Endothelial cell of umbilical vein (primary cell): ENCODE results near the gene FBXO38. TPM values are rescaled to one million over a fixed set of nuclear protein-coding genes. Genes with fewer than 3 reads are reported as not detected.

Experiments
- BruUV-seq: library from RNA; stranded (reverse); fragments of 400-500 nt; replicated peaks from 2 replicates; lab custom pipeline; 2021; lab: Mats Ljungman, UMichigan
- CTCF ChIA-PET: fragments of 300-600, 350-600 bp; sonication (Branson Sonifier 250); formaldehyde crosslinking; loops from one replicate; lab custom pipeline; 2021; ENCODE audit warnings: antibody characterized with exemption, inconsistent platforms; lab: Charles Lee
- POLR2A ChIA-PET: fragments of 300-600, 350-600 bp; sonication (Branson Sonifier 250); formaldehyde crosslinking; loops from one replicate; lab custom pipeline; 2021; ENCODE audit warnings: antibody characterized with exemption, inconsistent platforms; lab: Charles Lee
- DNase-seq: peaks from one replicate; pipeline ENCODE4 v3.0.0-alpha.2; 2011; ENCODE audit warnings: low read depth, low spot score
- FAIRE-seq: peaks from 2 replicates; lab custom pipeline; 2011; peaks lifted over from hg19 to GRCh38; lab: Jason Lieb, UNC
- H2AFZ ChIP-seq: 2 replicates; pipeline ENCODE4 v1.6.0; 2012; ENCODE audit warnings: low read depth, low read length, control low read depth, inconsistent platforms
- H3K27ac ChIP-seq: 2 replicates; pipeline ENCODE4 v1.5.1; 2011; ENCODE audit warnings: low read depth, mild to moderate bottlenecking, control low read depth, low read length, moderate library complexity; ENCODE audit not compliant: insufficient read depth
- H3K27me3 ChIP-seq, 2 experiments: 2 replicates each; pipeline versions ENCODE4 v1.6.0 to v1.6.1; 2011; ENCODE audit warnings: low read length in 2 of 2, mixed read lengths in 1 of 2; ENCODE audit not compliant: control insufficient read depth in 2 of 2, insufficient read depth in 2 of 2
- H3K36me3 ChIP-seq, 2 experiments: 2 replicates in 1 of 2; 3 replicates in 1 of 2; pipeline ENCODE4 v1.5.1; 2011; ENCODE audit warnings: low read length in 2 of 2, mild to moderate bottlenecking in 1 of 2, moderate library complexity in 1 of 2; ENCODE audit not compliant: control insufficient read depth in 2 of 2, insufficient read depth in 2 of 2; ENCODE audit errors: extremely low read depth in 1 of 2
- H3K4me1 ChIP-seq: 3 replicates; pipeline ENCODE4 v1.5.1; 2011; ENCODE audit warnings: mild to moderate bottlenecking, low read length; ENCODE audit not compliant: control insufficient read depth, insufficient read depth; ENCODE audit errors: extremely low read depth
- H3K4me2 ChIP-seq: 2 replicates; pipeline ENCODE4 v1.6.1; 2011; ENCODE audit warnings: low read length, control low read depth, mixed read lengths; ENCODE audit not compliant: insufficient read depth
- H3K4me3 ChIP-seq, 3 experiments: fragments of 200-600 bp in 1 of 3; sonication (generic), shearing (Covaris generic) in 1 of 3; replicated peaks in 1 of 3; 2 replicates each; pipeline ENCODE4 v1.5.1; 2011 to 2016; ENCODE audit warnings: control low read depth in 3 of 3, low read length in 3 of 3, mild to moderate bottlenecking in 2 of 3, inconsistent platforms in 1 of 3, low read depth in 1 of 3, moderate library complexity in 1 of 3; ENCODE audit not compliant: insufficient read depth in 1 of 3
- H3K79me2 ChIP-seq: 2 replicates; pipeline ENCODE4 v1.6.0; 2012; ENCODE audit warnings: low read length, inconsistent platforms; ENCODE audit not compliant: control insufficient read depth, insufficient read depth
- H3K9ac ChIP-seq: replicated peaks from 2 replicates; pipeline ENCODE3; 2011; ENCODE audit warnings: low read length, control low read depth; ENCODE audit not compliant: insufficient read depth; ENCODE audit errors: extremely low read depth
- H3K9me1 ChIP-seq: replicated peaks from 3 replicates; pipeline ENCODE4 v1.6.0; 2011; ENCODE audit warnings: mild to moderate bottlenecking, low read length; ENCODE audit not compliant: control insufficient read depth, insufficient read depth; ENCODE audit errors: extremely low read depth
- H3K9me3 ChIP-seq: replicated peaks from 2 replicates; pipeline ENCODE4 v1.5.1; 2012; ENCODE audit warnings: low read length, inconsistent platforms; ENCODE audit not compliant: control insufficient read depth, insufficient read depth
- H4K20me1 ChIP-seq: replicated peaks from 2 replicates; pipeline ENCODE3; 2011; ENCODE audit warnings: mild to moderate bottlenecking, low read length; ENCODE audit not compliant: control insufficient read depth, insufficient read depth; ENCODE audit errors: extremely low read depth
- CTCF ChIP-seq, 2 donors: IDR thresholded peaks; 1 replicate in 1 of 2; 2 replicates in 1 of 2; pipeline ENCODE4 v1.5.1; 2011; ENCODE audit warnings: low read length in 2 of 2, mild to moderate bottlenecking in 2 of 2, moderate library complexity in 2 of 2, control low read depth in 1 of 2, inconsistent platforms in 1 of 2, low read depth in 1 of 2; ENCODE audit not compliant: insufficient read depth in 1 of 2; ENCODE audit errors: extremely low read depth in 1 of 2
- EZH2 ChIP-seq: IDR thresholded peaks from 2 replicates; pipeline ENCODE4 v1.6.1; 2012; ENCODE audit warnings: borderline replicate concordance, low read depth, mild to moderate bottlenecking, moderate library complexity, low read length, inconsistent platforms; ENCODE audit not compliant: severe bottlenecking
- FOS ChIP-seq: IDR thresholded peaks from 2 replicates; pipeline ENCODE4 v1.6.1; 2011; ENCODE audit warnings: mild to moderate bottlenecking, low read length, moderate library complexity, borderline replicate concordance; ENCODE audit not compliant: insufficient read depth
- GATA2 ChIP-seq: IDR thresholded peaks from 2 replicates; pipeline ENCODE4 v1.7.0; 2011; ENCODE audit warnings: low read depth, mild to moderate bottlenecking, moderate library complexity, mixed read lengths, low read length; ENCODE audit not compliant: insufficient read length, insufficient read depth
- JUN ChIP-seq: IDR thresholded peaks from 2 replicates; pipeline ENCODE4 v1.6.1; 2011; ENCODE audit warnings: borderline replicate concordance, low read depth; ENCODE audit not compliant: insufficient read length, insufficient read depth
- MAX ChIP-seq: IDR thresholded peaks from 2 replicates; pipeline ENCODE4 v1.6.1; 2011; ENCODE audit not compliant: insufficient read depth, insufficient read length
- MYC ChIP-seq: IDR thresholded peaks from one replicate; pipeline ENCODE4 v1.6.1; 2011; ENCODE audit warnings: mild to moderate bottlenecking, low read depth, low read length
- POLR2A ChIP-seq: IDR thresholded peaks from 2 replicates; pipeline ENCODE4 v1.6.1; 2012; ENCODE audit warnings: low read depth, mild to moderate bottlenecking, control low read depth, low read length
- POLR2AphosphoS5 ChIP-seq: IDR thresholded peaks from 2 replicates; pipeline ENCODE4 v1.6.1; 2012; ENCODE audit warnings: low read depth, mild to moderate bottlenecking, control low read depth, low read length, moderate library complexity; ENCODE audit not compliant: insufficient read depth
- dilution Hi-C: fragments of 300-500 bp; cut with MboI; formaldehyde crosslinking; loops from one replicate; pipeline ENCODE4 v1.15.0; 2019; ENCODE audit warnings: low sequenced_read_pairs; ENCODE audit not compliant: extremely low pct_ligation_motif_present
- intact Hi-C: fragments of 100-400 bp; cut with micrococcal nuclease; formaldehyde crosslinking; loops from one replicate; pipeline ENCODE4 v1.10.0; 2022
- polyA plus RNA-seq, 4 experiments: library from polyadenylated mRNA; depleted of rRNA in 3 of 4; stranded (reverse) in 3 of 4; unstranded in 1 of 4; fragments of >200 nt; gene quantifications; 2 replicates each; pipeline versions ENCODE4 v1.2.1 to v1.2.3, GENCODE V29; 2011 to 2012; ENCODE audit warnings: missing spikeins in 1 of 4
- total RNA-seq: library from RNA; stranded (reverse); gene quantifications from 2 replicates; pipeline ENCODE4 v1.2.3, GENCODE V29; 2021

Gene FBXO38
- total and polyA plus RNA-seq, 2 donors (not counting 3 experiments of a cell fraction or from before 2014, with no cell fraction given) = 18.6 to 65.6 TPM

- Histone ChIP-seq H3K27ac (no peak overlapping the region), H3K9me3 (no peaks in the 10 kb centered on the region), H3K4me1 (no peaks in the 10 kb centered on the region), H3K9ac (no peak overlapping the region), H4K20me1 (no peaks in the 10 kb centered on the region), H3K9me1 (no peaks in the 10 kb centered on the region), H3K27me3 (peaks cover 6 to 29% of the 10 kb centered on the region in 2 experiments), H3K36me3 (no peaks in the 10 kb centered on the region), H3K4me3 (no peak overlapping the region), H2AFZ (no peak overlapping the region), H3K79me2 (no peaks in the 10 kb centered on the region), H3K4me2 (no peak overlapping the region)
- CTCF ChIA-PET = interaction anchor here (0.8 to 3.5 kb wide), 4 partner anchors 9 to 240 kb away, joined by 3 to 17 read pairs (median 6); no protein-coding TSS in a partner anchor
- FAIRE-seq (no peak), DNase-seq (no peak)
- TF ChIP-seq CTCF (IDR thresholded peaks at IDR 0.05; ENCODE audit: extremely low read depth in 1 of 2, insufficient read depth in 1 of 2, low read depth in 1 of 2, low read length in 2 of 2) = no peak
- no peak for TF ChIP-seq EZH2
- TF ChIP-seq FOS = no peak
- no peak for TF ChIP-seq POLR2AphosphoS5
- no peak for TF ChIP-seq MAX
- no peak for TF ChIP-seq JUN
- TF ChIP-seq GATA2 = no peak
- no peak for TF ChIP-seq POLR2A
- TF ChIP-seq MYC = no peak
- no TSS peak for BruUV-seq
- POLR2A ChIA-PET = no interaction called here
- intact Hi-C loops (no loop called here), dilution Hi-C loops (no loop called here)
These were observed 107.4 kb downstream of the FBXO38 start for GRCh38 chr5:148491015-148491792.
